Activated CD8-positive, alpha-beta memory T cell treated with anti-CD3 and anti-CD28 coated beads for 24 hours (primary cell): ENCODE data around the gene OTULIN.
A peak's percentile ranks its signal among the peaks of the same experiment; 100 is the strongest.

ENCODE experiments used
- DNase-seq: peaks from one replicate; pipeline ENCODE4 v3.0.0-alpha.2; 2020

Gene OTULIN

DNA sequence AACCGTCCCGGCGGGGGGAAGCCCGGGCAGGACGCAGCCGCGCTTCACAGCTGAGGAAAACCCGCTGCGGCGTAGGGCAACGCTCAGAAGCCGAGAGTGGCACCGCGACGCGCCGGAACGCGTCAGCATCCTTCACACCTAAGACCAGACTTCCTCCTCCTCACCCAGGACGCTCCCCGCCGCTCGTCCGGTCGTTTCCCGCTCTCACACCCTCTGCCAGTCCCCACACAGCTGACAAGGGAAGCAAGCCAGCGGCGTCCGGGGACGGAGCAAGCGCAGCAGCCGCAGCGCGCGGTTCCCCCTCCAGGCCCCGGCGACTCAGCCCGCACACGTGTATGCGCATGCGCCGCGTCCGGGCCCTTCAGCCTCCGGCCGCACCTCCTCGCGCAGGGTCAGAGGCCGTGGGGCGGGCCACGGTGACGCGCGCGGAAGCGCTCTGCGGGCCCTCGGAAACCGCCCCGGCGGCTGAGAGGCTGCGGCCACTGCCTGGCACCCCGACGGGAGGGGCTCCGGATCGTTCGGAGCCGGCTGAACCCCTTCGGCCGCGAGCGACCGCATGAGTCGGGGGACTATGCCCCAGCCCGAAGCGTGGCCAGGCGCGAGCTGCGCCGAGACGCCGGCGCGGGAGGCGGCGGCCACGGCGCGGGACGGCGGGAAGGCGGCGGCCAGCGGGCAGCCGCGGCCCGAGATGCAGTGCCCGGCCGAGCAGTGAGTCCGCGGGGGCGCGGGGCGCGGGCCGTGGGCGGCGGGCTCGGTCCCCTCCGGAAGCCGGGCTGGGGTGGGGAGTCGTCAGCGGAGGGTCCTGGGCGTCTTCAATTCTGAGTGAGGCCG lies at the start of gene OTULIN:
OTULIN (plus strand) TSS at position 449 of the 831 bp plus-strand sequence; CDS start at position 557, 108 bp downstream.
- peak; percentile 95 for DNase-seq

DNA sequence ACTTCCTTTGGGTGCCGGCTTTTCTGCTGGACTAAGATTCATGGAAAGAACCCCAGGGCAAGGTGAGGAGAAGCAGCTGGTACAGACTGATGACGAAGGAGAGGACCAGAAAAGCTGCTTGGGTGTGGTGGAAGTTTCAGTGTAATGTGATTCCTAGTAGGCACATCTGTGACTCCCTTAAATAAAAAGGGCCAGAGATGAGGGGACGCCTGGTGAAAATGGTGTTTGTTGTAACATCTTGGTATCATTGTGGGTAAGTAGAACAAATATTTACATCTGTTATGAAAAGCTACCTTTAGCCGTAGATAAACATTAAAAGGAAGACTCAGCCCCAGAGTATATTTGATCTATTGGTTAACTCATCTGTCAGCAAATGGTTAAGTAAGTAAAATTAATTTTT lies 49.2 kb upstream of the OTULIN start:
- no peak for DNase-seq

DNA sequence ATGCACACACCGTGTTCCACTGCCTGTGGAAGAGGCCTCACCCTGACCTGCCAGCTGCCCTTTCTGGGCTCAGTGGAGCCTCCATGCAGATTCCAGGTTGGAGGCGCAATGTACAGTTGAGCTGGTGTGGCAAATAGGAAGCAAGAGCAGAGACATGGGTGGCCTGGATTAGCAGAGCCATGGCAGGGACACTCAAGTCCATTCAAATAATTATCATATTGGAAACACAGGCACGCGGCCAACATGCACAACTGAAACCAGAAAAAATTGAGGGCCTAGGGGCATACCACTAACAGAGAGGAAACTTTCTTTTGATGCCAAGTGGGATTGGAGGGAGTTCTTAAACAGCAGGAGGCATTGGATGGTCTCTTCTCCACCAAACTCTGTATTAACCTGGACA lies 47.1 kb upstream of the OTULIN start:
- no peak for DNase-seq

DNA sequence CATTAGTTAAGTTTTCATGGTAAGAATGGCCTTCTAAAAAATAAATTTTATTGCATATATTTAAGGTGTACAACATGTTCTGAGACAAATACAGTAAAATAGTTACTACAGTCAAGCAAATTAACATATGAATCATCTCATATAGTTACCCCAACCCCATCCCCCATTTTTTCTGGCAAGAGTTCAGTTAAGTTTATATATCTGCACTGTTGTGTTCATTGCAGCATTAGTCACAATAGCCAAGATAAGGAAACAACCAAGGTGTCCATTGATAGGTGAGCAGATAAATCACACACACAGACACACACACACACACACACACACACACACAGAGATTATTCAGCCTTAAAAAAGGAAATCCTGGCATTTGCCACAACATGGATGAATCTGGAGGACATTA lies 37.2 kb upstream of the OTULIN start:
- DNase-seq: no peak

DNA sequence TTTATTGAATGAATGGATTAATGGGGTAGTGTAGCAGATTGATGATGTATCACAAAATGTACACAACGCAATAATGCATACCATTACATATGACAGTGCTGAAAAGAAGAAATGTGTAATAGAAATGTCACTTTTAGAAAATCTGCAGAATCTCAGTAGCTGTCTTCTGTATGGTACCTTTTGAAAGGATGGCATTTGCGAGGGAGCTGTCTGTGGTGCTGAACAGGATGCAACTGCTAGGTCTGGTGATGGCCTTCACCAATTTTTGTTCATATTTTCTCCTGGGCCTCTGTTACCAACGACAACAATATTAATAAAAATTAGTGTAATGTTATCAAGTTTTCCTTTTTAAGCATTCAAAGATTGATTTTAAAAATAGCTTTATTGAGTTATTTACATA lies 36.2 kb upstream of the OTULIN start:
- peak; percentile 72 for DNase-seq

DNA sequence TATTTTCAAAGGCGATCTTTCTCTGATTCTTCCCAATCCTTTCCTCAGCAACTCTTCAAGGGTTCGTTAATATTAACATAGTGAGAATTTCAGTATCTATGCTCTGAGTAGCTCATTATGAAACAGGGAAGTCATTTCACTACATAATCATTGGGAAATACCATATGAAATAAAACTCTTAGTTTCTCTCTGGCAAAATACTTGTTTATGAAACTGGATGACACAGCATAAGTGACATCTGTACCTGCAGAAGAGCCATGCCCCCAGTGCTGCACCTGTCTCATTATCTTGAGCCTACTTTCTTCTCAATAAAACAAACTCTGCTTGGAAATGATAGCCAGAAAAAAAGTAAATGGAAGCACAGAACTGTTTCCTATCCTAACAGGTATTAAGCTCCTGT lies 33.8 kb upstream of the OTULIN start:
- no peak for DNase-seq

DNA sequence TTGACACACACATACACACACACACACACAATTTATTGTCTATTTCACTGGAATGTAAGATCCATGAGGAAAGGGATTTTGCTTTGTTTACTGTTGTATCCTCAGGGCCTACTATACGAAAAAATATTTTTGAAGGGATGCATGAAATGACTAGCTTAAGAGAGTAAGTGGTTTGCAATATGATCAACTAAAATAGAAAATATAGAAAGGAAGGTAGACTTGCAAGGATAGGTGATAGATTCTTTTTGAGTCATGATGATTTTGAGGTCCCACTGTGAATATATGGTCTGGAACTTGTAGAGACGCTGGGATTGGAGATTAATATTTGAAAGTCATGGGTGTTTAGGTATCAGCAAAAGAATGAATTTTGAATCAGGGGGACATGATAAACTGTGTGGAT lies 28.9 kb upstream of the OTULIN start:
- DNase-seq: no peak

DNA sequence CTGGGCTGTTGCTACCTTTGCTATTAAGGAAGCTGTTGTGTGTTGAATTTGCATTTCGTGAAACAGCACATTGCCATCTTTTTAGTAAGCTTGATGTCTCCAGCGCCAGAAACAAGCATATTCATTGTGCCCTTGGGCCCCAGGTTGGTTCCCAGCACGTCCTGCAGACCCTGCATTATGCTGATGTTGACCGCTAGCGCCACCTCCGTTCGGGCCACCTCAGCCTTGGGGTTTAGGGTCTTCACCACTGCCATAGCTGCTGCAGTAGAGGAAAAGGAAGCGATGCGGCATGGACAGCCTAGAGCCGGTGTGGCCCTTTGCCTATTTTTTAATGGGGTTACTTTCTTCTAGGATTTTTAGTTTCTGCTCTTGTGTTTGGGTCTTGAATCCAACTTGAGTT lies 23.8 kb upstream of the OTULIN start:
- DNase-seq: no peak

DNA sequence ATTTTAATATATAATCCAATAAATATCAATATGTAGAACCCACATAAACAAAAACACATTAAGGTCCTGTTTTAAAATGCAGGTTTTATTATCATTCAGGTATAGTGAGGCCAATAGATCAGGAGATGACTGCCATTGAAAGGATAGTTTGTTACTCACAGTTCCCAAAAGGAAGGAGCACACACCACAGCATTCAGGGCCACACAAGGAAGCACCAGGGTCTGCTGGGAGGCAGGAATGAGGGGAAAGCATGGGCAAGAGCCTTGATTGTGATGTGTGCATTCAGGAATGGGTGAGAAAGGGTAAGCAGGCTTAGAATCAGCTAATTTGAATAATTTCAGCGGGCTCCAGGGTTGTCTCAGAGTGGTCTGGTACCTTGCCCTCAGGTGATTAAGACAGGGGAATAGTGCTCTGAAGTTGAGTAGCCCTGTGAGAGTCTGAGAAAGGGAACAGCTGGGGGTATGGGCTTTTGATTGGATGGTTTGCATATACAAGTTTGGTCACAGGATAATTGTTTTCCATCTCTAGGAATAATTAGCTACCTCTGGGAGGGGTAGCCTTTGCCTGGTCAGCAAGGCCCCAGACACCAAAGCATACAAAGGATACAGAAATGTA lies 19.8 kb upstream of the OTULIN start:
- no peak for DNase-seq

DNA sequence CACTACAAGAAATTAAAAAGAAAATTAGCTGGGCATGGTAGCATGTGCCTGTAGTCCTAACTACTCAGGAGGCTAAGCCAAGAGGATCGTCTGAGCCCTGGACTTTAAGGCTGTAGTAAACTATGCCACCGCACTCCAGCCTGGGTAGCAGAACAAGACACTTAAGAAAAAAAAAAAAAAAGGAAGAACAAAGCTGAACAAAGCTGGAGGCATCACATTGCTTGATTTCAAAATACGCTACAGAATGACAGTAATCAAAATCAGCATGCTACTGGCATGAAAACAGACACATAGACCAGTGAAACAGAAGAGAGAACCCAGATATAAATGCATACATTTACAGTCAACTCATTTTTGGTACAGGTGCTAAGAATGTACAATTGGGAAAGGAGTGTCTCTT lies 14.5 kb upstream of the OTULIN start:
- no peak for DNase-seq

DNA sequence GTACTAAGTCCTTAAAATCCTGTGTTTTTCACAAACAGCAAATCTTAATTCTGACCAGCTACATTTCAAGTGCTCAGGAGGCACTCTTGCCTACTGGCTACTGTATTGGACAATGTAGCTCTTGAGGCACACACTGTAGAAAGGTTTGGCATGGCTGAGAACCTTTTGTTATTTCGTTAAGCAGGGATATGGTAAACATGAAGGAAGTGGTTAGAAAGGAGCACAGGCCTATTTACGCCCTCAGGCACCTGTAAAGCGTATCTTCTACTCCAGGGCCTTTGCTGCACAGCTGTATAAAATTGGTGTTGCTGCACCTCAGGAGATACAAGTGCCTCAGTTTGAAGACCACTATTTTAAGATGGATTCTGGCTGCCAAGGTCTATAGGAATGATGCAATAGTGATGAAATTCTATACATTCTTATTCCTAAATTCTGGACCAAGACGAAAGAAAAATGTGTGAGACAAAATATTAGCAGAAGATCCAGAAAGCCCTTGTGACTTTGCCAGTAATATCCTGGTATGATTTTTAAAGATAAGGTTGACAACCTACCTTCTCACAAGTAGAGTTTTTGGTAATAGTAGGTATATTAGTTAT lies 9.3 kb upstream of the OTULIN start:
- no peak for DNase-seq

DNA sequence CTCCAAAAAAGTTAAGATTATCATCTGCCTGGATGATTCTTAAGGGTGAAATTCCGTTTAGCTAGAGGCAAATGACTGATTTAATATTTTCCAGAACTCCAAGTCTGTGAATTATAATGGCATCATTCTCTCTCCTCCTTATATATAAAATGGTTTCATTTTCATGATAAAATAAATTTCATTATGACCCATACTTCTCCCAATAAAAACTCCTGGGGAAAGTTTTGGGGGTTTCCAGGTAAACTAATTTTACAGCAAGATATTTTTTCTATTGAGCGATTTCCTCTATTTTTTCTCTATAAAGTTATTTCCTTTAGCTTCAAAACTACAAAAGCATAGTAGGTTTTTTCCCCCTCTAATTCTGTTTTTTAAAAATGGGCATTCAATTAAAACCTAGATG lies 7.6 kb upstream of the OTULIN start:
- DNase-seq: no peak

DNA sequence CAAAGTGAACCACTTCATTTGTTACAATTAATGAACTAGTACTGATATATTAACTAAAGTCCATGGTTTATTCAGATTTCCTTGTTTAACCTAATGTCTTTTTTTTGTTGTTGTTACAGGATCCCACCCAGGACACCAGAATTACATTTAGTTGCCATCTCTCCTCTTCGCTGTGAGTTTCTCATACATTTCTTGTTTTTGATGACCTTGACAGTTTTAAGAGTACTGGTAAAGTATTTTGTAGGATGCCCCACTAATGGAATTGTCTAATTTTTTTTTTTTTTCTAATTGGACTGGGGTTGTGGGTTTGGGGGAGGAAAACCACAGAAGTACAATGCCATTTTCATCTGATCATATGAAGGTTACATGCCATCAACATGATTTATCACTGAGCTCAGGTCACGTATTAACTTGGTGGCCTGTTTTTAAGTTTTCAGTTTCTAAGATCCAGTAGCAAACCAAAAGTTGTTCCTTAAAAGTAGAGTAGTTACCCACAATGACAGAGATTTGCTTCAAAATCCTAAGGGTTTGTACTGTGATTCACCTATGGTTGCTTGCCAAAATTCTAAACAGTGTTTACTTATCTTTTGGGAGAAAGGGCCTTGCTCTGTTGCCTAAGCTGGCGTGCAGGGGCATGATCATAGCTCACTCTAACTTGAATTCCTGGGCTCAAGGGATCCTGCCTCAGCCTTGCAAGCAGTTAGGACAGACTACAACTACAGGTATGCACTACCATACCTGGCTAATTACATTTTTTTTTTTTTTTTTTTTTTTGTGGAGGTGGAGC lies 4.5 kb upstream of the OTULIN start:
- no peak for DNase-seq

DNA sequence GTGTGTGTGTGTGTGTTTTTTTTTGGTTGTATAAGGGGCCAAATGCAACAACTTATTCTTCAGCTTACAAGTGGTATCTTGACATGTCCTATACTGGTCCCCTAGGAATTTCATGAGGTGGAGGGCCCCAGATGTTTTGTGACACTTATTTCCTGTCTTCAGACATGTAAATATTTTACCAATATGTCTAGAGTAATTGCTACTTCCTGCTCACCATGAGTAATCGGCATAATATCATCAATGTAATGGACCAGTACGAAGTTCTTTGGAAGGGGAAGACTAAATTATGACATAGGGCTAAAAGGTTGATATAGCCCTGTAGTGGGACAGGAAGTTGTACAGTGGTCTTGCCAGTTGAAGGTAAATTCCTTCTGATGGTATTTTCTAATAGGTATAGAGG lies 3.7 kb upstream of the OTULIN start:
- DNase-seq: no peak

DNA sequence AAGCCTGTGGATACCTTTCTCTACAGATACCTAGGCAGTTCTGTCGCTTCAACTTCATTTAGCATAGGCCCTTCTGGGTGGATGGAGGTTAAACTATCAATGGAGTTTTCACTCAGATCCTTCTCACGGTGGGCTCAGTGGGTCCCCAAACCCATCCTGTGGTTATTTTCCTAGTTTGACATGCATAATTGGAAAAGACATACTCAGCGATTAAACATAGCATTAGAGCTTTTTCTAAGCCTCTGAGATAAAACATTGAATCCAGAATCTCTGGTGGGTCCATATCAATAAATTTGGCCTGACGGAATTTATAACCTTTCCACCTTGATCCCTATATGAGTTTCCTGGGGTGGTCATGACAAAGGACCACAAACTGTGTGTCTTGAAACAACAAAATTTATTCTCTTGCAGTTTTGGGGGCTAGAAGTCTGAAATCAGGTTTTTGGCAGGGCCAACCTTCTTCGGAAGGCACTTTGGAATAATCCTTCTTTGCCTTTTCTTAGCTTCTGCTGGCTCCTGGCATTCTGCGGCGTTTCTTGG lies 1.7 kb upstream of the OTULIN start:
- no peak for DNase-seq

DNA sequence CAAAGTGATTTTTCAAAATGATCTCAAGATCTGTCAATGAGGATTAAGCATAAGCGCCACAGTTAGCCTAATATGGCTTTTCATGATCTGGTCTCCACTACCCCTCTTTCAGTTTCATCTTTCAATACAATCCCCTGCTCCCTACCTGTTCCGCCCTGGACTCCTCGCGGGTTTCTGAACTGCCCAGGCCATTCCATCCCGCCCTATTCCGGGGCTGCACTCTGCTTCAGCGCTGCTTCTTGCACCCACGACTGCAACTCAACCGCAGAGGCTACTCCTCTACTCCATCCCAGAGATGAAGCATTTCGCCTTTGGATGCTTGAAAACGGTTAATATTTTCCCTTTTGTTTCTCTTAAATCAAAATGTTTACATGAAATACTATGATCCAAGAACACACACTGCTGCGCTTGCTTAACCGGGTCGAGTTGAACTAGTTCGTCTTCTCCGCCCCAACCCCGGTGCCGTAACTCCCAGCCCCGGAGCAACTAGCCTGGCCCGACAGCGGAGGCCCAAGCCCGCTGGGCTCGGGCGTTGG lies 716 bp upstream of the OTULIN start:
- no peak for DNase-seq

DNA sequence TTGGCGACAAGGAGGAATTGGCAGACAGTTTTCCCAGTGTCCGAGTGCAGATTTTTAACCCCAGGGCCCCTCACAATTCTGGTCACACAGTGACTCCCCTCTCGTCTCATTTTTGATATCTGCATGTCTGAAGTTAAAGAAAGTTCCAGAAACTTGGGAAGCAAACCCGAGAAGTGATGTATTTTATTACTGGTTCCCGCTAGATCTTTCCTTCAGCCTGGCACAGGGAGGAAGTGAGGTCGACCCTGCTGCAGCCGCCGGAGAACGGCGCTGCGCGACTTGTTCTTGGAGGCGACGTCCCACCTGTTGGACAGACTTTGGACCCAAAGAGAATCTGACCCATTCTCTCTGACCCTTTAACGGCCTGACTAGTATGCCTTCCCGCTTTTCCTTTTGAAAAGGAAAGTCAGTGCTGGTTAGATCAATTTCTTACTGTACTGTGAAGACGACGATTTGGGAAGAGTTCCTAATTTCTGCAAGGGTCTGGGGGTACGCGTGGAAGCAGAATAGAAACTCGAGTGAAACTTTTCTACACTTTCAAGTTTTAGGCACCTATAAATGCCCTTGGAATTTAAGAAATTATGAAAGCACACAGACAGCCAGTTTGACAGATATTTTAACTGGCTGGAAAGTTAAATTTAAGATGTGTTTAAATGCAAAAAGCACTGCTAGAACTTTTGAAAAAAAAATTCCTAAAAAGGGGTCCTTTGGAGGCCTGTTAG lies 744 bp downstream of the OTULIN start:
- no peak for DNase-seq

DNA sequence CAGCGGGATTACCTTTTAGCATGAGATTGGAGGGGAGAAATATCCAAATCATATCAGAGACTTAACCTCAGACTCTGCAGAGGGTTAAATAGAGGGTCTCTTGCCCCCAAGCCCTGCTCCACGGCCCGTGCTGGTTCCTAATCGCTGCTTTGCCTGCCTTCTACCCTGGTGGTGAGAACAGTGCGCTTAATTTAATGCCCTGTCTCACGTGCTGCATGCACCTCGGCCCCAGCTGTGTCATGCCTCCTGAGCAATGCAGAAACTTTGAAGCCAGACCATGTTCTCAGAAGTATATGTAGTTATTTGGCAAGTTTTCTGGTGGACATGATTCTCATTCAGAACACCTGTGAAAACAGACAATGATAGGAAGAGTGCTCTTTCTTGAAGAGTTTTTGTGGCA lies 1.4 kb downstream of the OTULIN start:
- peak; percentile 74 for DNase-seq

DNA sequence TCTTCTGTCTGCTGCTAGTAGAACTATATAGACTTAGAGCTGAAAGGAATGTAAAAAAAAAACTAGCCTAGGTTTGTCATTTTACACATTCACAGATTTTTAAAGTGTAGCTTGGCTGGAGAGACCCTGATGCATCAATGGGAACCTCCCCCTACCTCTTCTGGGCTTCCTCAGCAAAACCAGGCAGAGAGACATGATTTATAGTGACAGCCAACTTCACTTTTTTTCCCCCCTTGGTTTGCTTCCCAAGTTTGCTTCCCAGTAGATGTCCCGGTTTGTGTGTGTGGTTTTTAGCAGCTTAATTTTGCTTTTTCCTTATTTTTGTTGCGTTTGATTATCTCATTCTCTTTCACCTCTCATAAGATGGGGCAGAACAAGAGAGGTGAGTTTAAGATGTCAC lies 1.8 kb downstream of the OTULIN start:
- no peak for DNase-seq

DNA sequence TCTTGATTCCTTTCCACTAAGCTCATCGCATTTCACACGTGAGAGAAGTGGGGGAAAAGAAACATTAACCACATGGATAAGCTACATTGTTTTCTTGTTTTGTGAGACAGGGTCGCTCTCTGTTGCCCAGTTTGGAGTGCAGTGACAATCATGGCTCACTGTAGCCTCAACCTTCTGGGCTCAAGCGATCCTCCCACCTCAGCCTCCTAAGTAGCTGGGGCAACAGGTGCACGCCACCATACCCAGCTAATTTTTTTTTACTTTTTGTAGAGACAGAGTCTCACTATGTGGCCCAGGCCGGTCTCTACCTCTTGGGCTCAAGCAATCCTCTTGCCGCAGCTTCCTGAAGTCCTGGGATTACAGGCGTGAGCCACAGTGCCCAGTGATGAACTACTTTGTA lies 2.8 kb downstream of the OTULIN start:
- no peak for DNase-seq

DNA sequence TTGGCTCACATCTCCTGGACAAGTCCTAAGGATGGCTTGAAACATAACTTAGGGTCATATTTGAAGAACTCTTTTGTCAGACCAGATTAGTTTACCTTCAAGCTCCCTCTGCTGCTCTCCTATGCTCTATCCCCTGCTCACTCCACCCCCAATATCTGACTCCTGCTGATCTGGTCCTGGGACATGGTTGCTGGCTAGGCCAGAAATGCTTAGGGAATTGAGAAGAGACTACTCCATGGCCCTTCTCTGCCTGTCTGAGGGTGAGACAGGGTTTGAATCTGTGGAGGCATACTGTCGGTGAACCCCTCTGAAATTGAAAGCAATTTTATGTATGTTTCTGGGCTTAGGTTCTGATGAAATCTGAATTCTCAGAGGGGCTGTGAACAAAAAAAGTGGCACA lies 3.3 kb downstream of the OTULIN start:
- peak; percentile 66 for DNase-seq

DNA sequence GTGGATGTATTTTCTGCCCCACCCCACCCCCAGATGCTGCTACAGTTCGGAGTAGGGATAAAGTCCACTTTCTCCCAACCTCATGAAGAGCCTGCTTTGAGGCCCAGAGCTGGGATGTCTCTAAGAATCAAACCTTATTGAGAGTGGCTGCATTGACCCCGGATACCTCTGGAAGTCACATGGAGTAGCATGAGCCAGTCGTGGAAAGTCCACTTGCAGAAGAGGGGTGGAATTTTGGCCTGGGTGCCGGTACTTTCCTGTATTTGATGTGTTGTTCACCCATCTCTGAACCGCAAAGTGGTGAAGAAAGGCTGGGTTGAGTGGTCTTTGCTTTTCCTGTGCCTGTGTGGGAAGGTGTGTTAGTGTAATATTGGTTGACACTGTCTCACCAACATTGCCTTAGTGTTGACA lies 3.7 kb downstream of the OTULIN start:
- peak; percentile 79 for DNase-seq
